Measurements from ENCODE around the gene POMP. TPM values are rescaled to one million over a fixed set of nuclear protein-coding genes. Genes with fewer than 3 reads are reported as not detected.

Gene POMP
- total RNA-seq, 4 donors from 2014 or later: 23.8 to 43.4 (median 40.3) TPM

- intact Hi-C loops (cut with DNase I; ENCODE audit: low total_unique reads): no loop called here
- no peak for TF ChIP-seq CTCF (IDR thresholded peaks at IDR 0.05)
- TF ChIP-seq POLR2A (IDR thresholded peaks at IDR 0.05): no peak
- 61 to 69% methylated on average over 12 of the region's 12 CpGs for WGBS, 2 donors
- DNase-seq (ENCODE audit: low spot score in 2 of 2): no peak
- H3K4me3 ChIP-seq (ENCODE audit: low read depth, poor library complexity, severe bottlenecking): no peak overlapping the region
Measured at GRCh38 chr13:28640861-28641599, 17.9 kb upstream of the POMP start.

- H3K4me3 ChIP-seq (ENCODE audit: low read depth, poor library complexity, severe bottlenecking): no peak overlapping the region
- intact Hi-C loops (cut with DNase I; ENCODE audit: low total_unique reads): no loop called here
- 59 to 77% methylated on average over 3 of the region's 3 CpGs for WGBS, 2 donors
- TF ChIP-seq CTCF (IDR thresholded peaks at IDR 0.05) (no peak), POLR2A (IDR thresholded peaks at IDR 0.05) (no peak)
- no peak for DNase-seq (ENCODE audit: low spot score in 2 of 2)
Measured at GRCh38 chr13:28641600-28641926, 17.4 kb upstream of the POMP start.

- WGBS, 2 donors: 93 to 97% methylated on average over 2 of the region's 2 CpGs
- no peak for DNase-seq (ENCODE audit: low spot score in 2 of 2)
- TF ChIP-seq POLR2A (IDR thresholded peaks at IDR 0.05) (no peak), CTCF (IDR thresholded peaks at IDR 0.05) (no peak)
- intact Hi-C loops (cut with DNase I; ENCODE audit: low total_unique reads): no loop called here
- no peak overlapping the region for H3K4me3 ChIP-seq (ENCODE audit: low read depth, poor library complexity, severe bottlenecking)
Measured at GRCh38 chr13:28650284-28650683, 8.6 kb upstream of the POMP start.

- no peak overlapping the region for H3K4me3 ChIP-seq (ENCODE audit: low read depth, poor library complexity, severe bottlenecking)
- no peak for TF ChIP-seq CTCF (IDR thresholded peaks at IDR 0.05)
- TF ChIP-seq POLR2A (IDR thresholded peaks at IDR 0.05): no peak
- DNase-seq (ENCODE audit: low spot score in 2 of 2): no peak
- WGBS, 2 donors: 67 to 74% methylated on average over 7 of the region's 7 CpGs
- intact Hi-C loops (cut with DNase I; ENCODE audit: low total_unique reads): no loop called here
Measured at GRCh38 chr13:28651810-28652401, 7.0 kb upstream of the POMP start.

- 50 to 53% methylated on average over 1 of the region's 1 CpG for WGBS, 2 donors
Measured at GRCh38 chr13:28653111-28653510, 5.8 kb upstream of the POMP start.

More at GRCh38 chr13:28653111-28653510, 5.8 kb upstream of the POMP start:
- intact Hi-C loops (cut with DNase I; ENCODE audit: low total_unique reads): no loop called here
- H3K4me3 ChIP-seq (ENCODE audit: low read depth, poor library complexity, severe bottlenecking): no peak overlapping the region
- no peak for TF ChIP-seq POLR2A (IDR thresholded peaks at IDR 0.05)
- no peak for TF ChIP-seq CTCF (IDR thresholded peaks at IDR 0.05)
- no peak for DNase-seq (ENCODE audit: low spot score in 2 of 2)
